ENCODE measurements around the gene ZBTB20.

GRCh38 chr3:114846252-114846651 is 300.8 kb downstream of the ZBTB20 start:
- TF ChIP-seq CTCF (IDR thresholded peaks at IDR 0.05) = no peak
- TF ChIP-seq POLR2AphosphoS5 (IDR thresholded peaks at IDR 0.05) = no peak
